ENCODE measurements around the gene THAP10.
"Not testable (repeated sequence)": the region's sequence is repeated elsewhere in the genome, so short reads cannot be mapped to it uniquely, and the experiment has no call there.

Gene THAP10

DNA sequence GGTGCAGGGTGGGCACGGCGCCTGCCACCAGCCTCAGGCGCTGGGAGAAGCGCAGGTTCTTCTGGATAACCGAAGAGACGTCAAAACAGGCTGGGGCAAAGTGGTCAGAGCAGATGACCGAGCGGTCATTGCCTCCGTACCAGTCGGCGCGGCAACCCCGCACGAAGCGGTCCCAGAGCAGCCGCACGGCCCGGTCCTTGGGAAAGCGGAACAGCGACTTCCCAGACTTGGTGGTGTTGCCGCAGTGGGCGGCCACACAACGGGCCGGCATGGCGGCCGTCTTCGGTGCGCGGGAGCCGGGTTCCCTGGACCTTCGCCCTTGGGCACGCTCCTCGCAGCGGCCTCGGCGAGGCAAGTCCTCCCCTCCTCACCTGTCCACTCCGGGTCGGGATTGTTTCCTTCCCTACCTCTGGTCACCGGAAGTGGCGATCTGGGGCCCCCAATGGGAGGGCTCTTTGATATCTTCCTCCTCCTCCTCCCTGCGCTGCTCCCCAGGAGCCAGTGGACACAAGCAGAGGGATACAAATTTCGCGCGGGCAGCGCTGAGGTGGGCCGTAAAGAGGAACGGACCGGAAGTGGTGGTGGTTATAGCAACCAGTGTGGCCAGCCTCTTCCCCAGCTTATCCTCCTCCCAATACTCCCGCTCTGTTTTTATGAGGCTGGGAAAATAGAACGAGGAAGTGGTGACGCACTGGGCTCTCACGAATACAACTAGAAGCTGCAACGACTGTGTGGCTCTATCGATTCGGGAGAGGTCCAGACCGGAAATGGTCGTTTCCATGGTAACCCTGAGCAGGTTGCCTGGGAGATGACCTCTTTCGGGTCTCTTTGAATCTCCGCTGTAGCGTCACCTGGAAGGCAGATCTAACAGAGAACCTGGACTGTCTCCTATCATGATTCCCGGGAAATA is at the start of gene THAP10, which contains the start of gene LRRC49:
Gene THAP10 (minus strand): TSS at position 432 of the 910 bp plus-strand sequence. CDS start 161 bp downstream, at position 271.
Gene LRRC49 (plus strand): TSS at position 825 of the 910 bp plus-strand sequence. CDS start 69 bp downstream, at position 894.
- DNase-seq, result peak; percentile 74

GRCh38 chr15:70936326-70936725 is 44.1 kb upstream of the THAP10 start:
- DNase-seq, result no peak

DNA sequence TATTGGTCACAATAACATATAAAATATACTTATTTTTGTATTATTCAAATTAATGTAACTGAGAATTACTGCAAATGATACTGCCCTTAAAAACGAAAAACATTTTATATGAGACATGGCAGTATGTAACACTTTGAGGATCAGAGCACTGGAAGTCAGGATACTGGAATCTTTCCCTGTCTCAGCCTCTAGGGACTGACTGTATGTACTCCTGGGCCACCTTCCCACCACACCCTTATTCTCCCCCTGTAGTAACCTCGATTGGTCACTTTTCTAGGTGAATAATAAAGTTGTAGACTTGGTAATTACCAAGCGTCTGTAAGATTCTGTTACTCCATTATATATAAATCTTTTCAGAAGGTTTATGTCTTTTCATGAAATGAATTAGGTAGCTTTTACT is 43.4 kb upstream of the THAP10 start:
- DNase-seq, result no peak

- no peak for DNase-seq
These were observed 41.2 kb upstream of the THAP10 start for GRCh38 chr15:70933411-70933810.

- no peak for DNase-seq
These were observed 40.2 kb upstream of the THAP10 start for GRCh38 chr15:70932397-70932796.

DNA sequence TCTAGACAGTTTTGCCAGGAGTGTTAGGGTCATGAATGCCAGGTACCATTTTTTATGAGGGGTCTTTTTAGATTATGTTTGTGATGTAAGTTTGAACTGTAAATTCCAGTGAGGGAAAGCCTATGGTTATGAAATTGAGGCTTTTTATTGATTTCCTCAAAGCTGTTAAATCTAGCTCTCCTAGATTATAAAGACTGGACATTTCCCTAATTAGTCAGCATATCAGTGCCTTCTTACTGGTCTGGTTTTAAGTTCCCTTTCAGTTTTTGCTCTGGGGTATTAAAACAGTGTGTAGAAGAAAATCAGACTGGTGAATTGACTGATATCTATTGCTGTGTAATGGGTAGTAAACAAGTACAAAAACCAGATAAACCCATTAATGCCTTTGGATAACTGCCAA is 39.6 kb upstream of the THAP10 start:
- no peak for DNase-seq

DNA sequence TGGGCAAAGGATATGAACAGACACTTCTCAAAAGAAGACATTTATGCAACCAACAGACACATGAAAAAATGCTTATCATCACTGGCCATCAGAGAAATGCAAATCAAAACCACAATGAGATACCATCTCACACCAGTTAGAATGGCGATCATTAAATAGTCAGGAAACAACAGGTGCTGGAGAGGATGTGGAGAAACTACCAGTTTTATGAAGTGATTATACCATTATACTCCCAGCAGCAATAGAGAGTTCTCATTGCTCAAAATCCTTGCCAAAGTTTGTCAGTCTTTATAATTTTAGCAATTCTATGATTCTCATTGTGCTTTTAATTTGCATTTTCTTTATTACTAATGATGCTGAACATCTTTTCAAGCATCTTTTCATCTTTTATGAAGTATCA is 34.7 kb upstream of the THAP10 start:
- not testable (repeated sequence) for DNase-seq

- DNase-seq, result no peak
These were observed 31.3 kb upstream of the THAP10 start for GRCh38 chr15:70923311-70924080.

- no peak for DNase-seq
These were observed 29.9 kb upstream of the THAP10 start for GRCh38 chr15:70922119-70922518.

GRCh38 chr15:70920981-70921696 is 28.9 kb upstream of the THAP10 start:
- no peak for DNase-seq

DNA sequence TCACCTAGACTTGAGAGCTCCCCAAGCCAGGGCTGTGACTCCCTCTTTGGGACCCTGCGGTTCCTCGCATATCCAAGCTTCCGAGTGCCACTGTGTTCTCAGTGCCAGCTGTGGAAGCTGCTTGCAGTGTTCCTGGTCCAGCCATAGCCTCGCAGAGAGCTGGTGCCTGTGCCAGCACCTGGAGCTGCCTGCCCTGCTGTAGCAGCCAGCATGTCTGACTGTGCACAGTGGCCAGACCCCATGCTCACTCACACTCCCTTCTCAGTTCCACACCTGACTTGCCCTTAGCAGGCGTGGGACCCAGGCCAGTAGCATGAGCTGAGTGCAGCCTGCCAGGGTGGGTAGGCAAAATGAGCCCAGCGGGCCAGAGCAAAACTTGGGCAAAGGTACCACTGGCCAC is 25.7 kb upstream of the THAP10 start:
- DNase-seq, result no peak

GRCh38 chr15:70916531-70916930 is 24.3 kb upstream of the THAP10 start:
- DNase-seq, result no peak

- no peak for DNase-seq
These were observed 20.0 kb upstream of the THAP10 start for GRCh38 chr15:70912187-70912586.

DNA sequence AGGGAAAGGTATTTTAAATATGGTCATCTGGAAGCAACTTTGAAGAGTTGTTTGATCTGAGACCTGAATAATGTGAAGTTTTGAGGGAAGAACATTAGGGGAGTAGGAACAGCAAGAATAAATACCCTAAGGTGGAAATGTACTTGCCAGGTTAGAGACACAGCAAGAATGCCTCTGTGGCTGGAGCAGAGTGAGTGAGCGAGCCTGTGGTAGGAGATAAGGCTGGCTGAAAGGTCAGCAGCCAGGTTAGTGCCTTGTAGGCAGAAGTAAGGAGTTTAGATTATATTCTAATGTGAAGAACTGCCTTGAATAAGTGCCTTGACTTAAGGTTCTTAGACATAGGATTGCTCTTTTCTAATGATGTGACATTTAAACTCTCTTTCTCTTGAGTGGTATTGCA is 18.7 kb upstream of the THAP10 start:
- DNase-seq, result no peak

DNA sequence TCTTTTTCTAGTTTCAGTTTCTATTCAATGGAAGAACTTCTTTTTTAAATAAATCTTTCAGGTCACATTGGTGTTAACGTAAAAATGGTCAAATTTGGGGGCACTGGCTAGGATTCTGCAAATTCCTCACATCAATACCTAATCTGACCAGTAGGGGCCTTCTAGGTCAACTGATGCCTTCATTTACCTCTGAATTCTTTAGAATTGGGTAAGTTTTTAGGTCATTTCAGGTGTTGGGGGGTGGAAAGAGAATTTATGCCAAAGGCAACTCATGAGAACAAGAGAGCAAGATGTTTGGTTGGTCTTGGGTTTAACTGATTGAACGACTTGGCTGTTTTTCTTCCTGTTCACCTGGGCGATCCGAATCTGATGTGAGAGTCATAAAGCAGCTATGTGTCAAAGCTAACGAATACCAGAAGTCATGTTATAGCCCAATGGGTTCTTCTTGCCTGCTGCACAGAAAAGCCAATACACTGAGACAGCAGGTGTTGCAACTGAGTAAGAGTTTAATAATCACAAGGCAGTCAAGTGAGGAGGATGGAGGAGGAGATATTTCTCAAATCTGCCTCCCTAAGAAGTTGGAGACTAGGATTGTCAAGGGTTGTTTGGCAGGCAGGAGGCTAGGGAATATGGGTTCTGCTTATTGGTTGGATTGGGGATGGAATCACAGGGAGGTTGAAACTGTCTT is 15.7 kb upstream of the THAP10 start:
- no peak for DNase-seq

- DNase-seq, result no peak
These were observed 14.6 kb upstream of the THAP10 start for GRCh38 chr15:70906842-70907241.

- no peak for DNase-seq
These were observed 9.9 kb upstream of the THAP10 start for GRCh38 chr15:70902107-70902506.

DNA sequence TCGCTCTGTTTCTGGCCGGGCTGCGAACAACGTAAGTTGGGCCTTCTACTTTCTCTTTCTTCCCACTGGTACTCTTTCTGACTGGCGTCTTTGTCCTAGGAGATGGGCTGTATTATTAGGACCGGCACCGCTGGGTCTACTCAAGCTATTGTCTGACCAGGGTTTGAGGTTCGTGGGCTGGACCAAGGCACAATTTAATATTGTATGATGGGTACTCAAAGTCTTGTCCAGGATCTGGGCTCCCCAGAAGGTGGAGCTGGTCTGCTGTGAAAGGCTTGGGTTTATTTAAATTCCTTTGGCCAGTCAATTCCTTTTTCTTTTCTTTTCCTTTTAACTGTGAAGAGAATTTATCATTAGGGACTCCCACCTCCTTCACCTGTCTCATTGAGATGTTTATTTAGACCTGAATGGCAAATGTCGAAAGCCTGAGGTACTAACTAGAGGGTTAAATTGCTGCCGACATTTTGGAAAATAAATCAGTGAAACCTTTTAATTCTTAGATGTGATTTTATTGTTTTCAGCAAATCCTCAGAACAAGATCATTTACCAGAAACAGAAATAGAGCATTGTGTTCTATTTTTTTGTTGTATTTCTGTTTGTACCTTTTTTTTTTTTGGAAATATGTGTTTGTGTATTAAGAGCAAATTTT is 803 bp upstream of the THAP10 start:
- DNase-seq, result no peak

DNA sequence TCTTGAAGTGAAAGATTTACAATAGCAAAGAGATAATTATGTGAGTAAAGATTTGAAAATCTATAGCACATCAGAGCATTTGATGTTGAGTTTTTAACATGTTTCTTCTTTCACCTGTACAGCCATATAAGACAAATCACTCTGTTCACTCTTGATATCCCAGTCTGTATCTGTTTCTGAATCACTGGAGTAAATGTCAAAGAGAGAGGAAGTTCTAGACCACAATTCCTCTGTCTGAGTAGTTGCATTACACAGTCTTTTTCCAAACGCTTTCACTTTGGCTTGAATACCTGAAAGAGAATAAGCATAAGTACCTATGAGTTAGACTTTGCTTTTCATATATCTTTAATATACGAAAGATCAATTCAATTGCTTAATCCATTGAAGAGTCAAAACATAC is 9.9 kb downstream of the THAP10 start:
- DNase-seq, result no peak

GRCh38 chr15:70880781-70881180 is 11.5 kb downstream of the THAP10 start:
- DNase-seq, result no peak

DNA sequence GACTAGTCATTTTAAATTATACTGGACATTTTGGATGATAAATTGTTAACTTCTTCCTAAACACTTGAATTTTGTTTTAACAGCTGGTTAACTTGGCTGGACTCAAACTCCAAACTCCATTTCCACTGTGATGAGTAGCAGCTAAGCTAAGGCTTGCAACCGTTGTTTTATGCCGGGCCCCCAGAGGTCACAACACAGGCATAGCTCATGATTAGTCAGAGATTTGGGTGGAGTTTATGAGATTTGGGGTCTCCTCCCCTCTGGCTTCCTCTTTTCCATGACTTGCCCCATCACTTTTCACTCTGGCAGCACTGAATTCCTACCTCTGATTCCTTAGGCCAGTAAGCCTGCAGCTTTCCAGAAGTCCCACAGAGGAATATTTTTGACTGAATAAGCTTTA is 12.8 kb downstream of the THAP10 start:
- DNase-seq, result no peak

GRCh38 chr15:70876683-70877082 is 15.6 kb downstream of the THAP10 start:
- DNase-seq, result no peak
